Measurements from ENCODE around the gene STK35.

Gene STK35

GRCh38 chr20:2101057-2101864, at the start of gene STK35:
STK35 (plus strand) TSS chr20:2101827; CDS start chr20:2101882, 55 bp downstream.
- DNase-seq, result peak in 1 of 4 experiments; percentile 65

GRCh38 chr20:2051946-2052345, 49.7 kb upstream of the STK35 start:
- no peak for DNase-seq

- no peak for DNase-seq
Observed at GRCh38 chr20:2052741-2053140, 48.9 kb upstream of the STK35 start.

GRCh38 chr20:2053615-2054014, 48.0 kb upstream of the STK35 start:
- DNase-seq, result no peak

GRCh38 chr20:2054911-2055310, 46.7 kb upstream of the STK35 start:
- DNase-seq, result no peak

GRCh38 chr20:2059411-2059810, 42.2 kb upstream of the STK35 start:
- DNase-seq, result no peak

GRCh38 chr20:2065099-2065498, 36.5 kb upstream of the STK35 start:
- no peak for DNase-seq

- no peak for DNase-seq
Observed at GRCh38 chr20:2066461-2067122, 35.0 kb upstream of the STK35 start.

GRCh38 chr20:2080532-2081224, 20.9 kb upstream of the STK35 start:
- DNase-seq, result no peak

GRCh38 chr20:2084703-2085102, 16.9 kb upstream of the STK35 start:
- no peak for DNase-seq

- DNase-seq, result no peak
Observed at GRCh38 chr20:2086177-2086979, 15.2 kb upstream of the STK35 start.

GRCh38 chr20:2086980-2087377, 14.6 kb upstream of the STK35 start:
- DNase-seq, result no peak

GRCh38 chr20:2088891-2089290, 12.7 kb upstream of the STK35 start:
- no peak for DNase-seq

GRCh38 chr20:2089447-2089846, 12.2 kb upstream of the STK35 start:
- DNase-seq, result no peak

- DNase-seq, result peak in 1 of 4 experiments; percentile 9
Observed at GRCh38 chr20:2093159-2093781, 8.4 kb upstream of the STK35 start.

- DNase-seq, result no peak
Observed at GRCh38 chr20:2093883-2094282, 7.7 kb upstream of the STK35 start.

- peak; percentile 76 to 86 (median 82) for DNase-seq
Observed at GRCh38 chr20:2101865-2102584, 398 bp downstream of the STK35 start.

GRCh38 chr20:2102585-2103460, 1.2 kb downstream of the STK35 start:
- DNase-seq, result peak; percentile 76 to 86 (median 82)

- no peak for DNase-seq
Observed at GRCh38 chr20:2103461-2104153, 2.0 kb downstream of the STK35 start.

GRCh38 chr20:2104236-2104635, 2.6 kb downstream of the STK35 start:
- no peak for DNase-seq

Measured in activated CD4-positive, CD25-positive, alpha-beta regulatory T cell (primary cell).